IMR-90 (cell line): Measurements from ENCODE around the gene TENM4. TPM values are rescaled to one million over a fixed set of nuclear protein-coding genes. Genes with fewer than 3 reads are reported as not detected.

Source experiments
- ATAC-seq: fragments of 200-7000 bp; cut with Tn5 transposase; 2 replicates; pipeline ENCODE4 v1.9.1; 2020; ENCODE audit warnings: low read depth, mild to moderate bottlenecking, moderate library complexity
- BruUV-seq: library from RNA; stranded (reverse); fragments of 400-500 nt; replicated peaks from 2 replicates; lab custom pipeline; 2021; lab: Mats Ljungman, UMichigan
- CTCF ChIA-PET: fragments of 300-600 bp; formaldehyde crosslinking; extraction: SDS; loops from one replicate; lab custom pipeline; 2021; ENCODE audit warnings: antibody characterized with exemption; lab: Yijun Ruan, JAX
- POLR2A ChIA-PET: fragments of 300-600 bp; sonication (Branson Sonifier 250); formaldehyde crosslinking; loops from one replicate; lab custom pipeline; 2022; ENCODE audit warnings: antibody characterized with exemption; ENCODE audit not compliant: unreplicated experiment; lab: Charles Lee
- DNase-seq: peaks from one replicate; pipeline ENCODE4 v3.0.0; 2013
- H2AFZ ChIP-seq: replicated peaks from 2 replicates; pipeline ENCODE3; 2013; ENCODE audit warnings: low read length, mild to moderate bottlenecking; ENCODE audit not compliant: poor library complexity
- H2AK5ac ChIP-seq: 2 replicates; pipeline ENCODE4 v1.6.1; 2013; ENCODE audit warnings: low read depth, low read length, inconsistent platforms
- H2AK9ac ChIP-seq: replicated peaks from 2 replicates; pipeline ENCODE3; 2013; ENCODE audit warnings: mild to moderate bottlenecking, low read depth, low read length, moderate library complexity; ENCODE audit not compliant: poor library complexity
- H2BK120ac ChIP-seq: 2 replicates; pipeline ENCODE4 v1.6.1; 2013; ENCODE audit warnings: low read depth, low read length, inconsistent platforms
- H2BK15ac ChIP-seq: 3 replicates; pipeline ENCODE4 v1.6.1; 2013; ENCODE audit warnings: low read depth, low read length, inconsistent platforms
- H2BK20ac ChIP-seq: 2 replicates; pipeline ENCODE4 v1.6.1; 2013; ENCODE audit warnings: low read depth, mild to moderate bottlenecking, inconsistent platforms, low read length, moderate library complexity
- H2BK5ac ChIP-seq: 2 replicates; pipeline ENCODE4 v1.6.1; 2013; ENCODE audit warnings: mild to moderate bottlenecking, low read depth, low read length, inconsistent platforms; ENCODE audit not compliant: poor library complexity, severe bottlenecking
- H3K14ac ChIP-seq: replicated peaks from 2 replicates; pipeline ENCODE4 v1.6.1; 2013; ENCODE audit warnings: low read depth, low read length, inconsistent platforms
- H3K18ac ChIP-seq: 2 replicates; pipeline ENCODE4 v1.6.1; 2013; ENCODE audit warnings: low read depth, low read length, control low read depth
- H3K23ac ChIP-seq: 2 replicates; pipeline ENCODE4 v1.6.1; 2013; ENCODE audit warnings: low read depth, low read length, inconsistent platforms
- H3K27ac ChIP-seq: 2 replicates; pipeline ENCODE4 v1.5.1; 2013; ENCODE audit warnings: mild to moderate bottlenecking, control low read depth, low read length; ENCODE audit not compliant: insufficient read depth
- H3K27me3 ChIP-seq: 2 replicates; pipeline ENCODE4 v1.6.1; 2013; ENCODE audit warnings: low read length; ENCODE audit not compliant: control insufficient read depth, insufficient read depth
- H3K36me3 ChIP-seq: 2 replicates; pipeline ENCODE4 v1.6.1; 2013; ENCODE audit warnings: low read length, mixed read lengths; ENCODE audit not compliant: control insufficient read depth, insufficient read depth
- H3K4ac ChIP-seq: 2 replicates; pipeline ENCODE4 v1.6.1; 2013; ENCODE audit warnings: low read depth, low read length, inconsistent platforms
- H3K4me1 ChIP-seq: 2 replicates; pipeline ENCODE4 v1.6.1; 2013; ENCODE audit warnings: low read length, mixed read lengths; ENCODE audit not compliant: control insufficient read depth, insufficient read depth
- H3K4me2 ChIP-seq: 2 replicates; pipeline ENCODE4 v1.6.1; 2013; ENCODE audit warnings: low read depth, mild to moderate bottlenecking, control low read depth, low read length, moderate library complexity
- H3K4me3 ChIP-seq: 2 replicates; pipeline ENCODE4 v1.5.1; 2013; ENCODE audit warnings: low read depth, mild to moderate bottlenecking, control low read depth, low read length, moderate library complexity; ENCODE audit not compliant: insufficient read depth
- H3K56ac ChIP-seq: 2 replicates; pipeline ENCODE4 v1.6.1; 2013; ENCODE audit warnings: low read length, inconsistent platforms; ENCODE audit not compliant: insufficient read depth; ENCODE audit errors: extremely low read depth
- H3K79me1 ChIP-seq, 2 experiments: 2 replicates each; pipeline ENCODE4 v1.6.1; 2013; ENCODE audit warnings: low read length in 2 of 2, inconsistent platforms in 1 of 2, low read depth in 1 of 2
- H3K9ac ChIP-seq: 2 replicates; pipeline ENCODE4 v1.6.1; 2013; ENCODE audit warnings: low read depth, low read length, control low read depth
- H3K9me1 ChIP-seq: 2 replicates; pipeline ENCODE4 v1.6.1; 2013; ENCODE audit warnings: low read length, inconsistent platforms; ENCODE audit not compliant: insufficient read depth
- H3K9me3 ChIP-seq: 2 replicates; pipeline ENCODE4 v1.6.1; 2013; ENCODE audit warnings: low read length; ENCODE audit not compliant: control insufficient read depth, insufficient read depth
- H4K20me1 ChIP-seq: 2 replicates; pipeline ENCODE4 v1.6.1; 2013; ENCODE audit warnings: low read length, inconsistent platforms; ENCODE audit not compliant: insufficient read depth
- H4K5ac ChIP-seq: 2 replicates; pipeline ENCODE4 v1.6.1; 2013; ENCODE audit warnings: mild to moderate bottlenecking, low read depth, low read length, control low read depth
- H4K8ac ChIP-seq, 2 experiments: 2 replicates each; pipeline ENCODE4 v1.6.1; 2013; ENCODE audit warnings: low read depth in 2 of 2, low read length in 2 of 2, control low read depth in 1 of 2, inconsistent platforms in 1 of 2
- H4K91ac ChIP-seq: 2 replicates; pipeline ENCODE4 v1.6.1; 2013; ENCODE audit warnings: low read depth, low read length, inconsistent platforms; ENCODE audit not compliant: insufficient read depth
- CEBPB ChIP-seq: IDR thresholded peaks from 2 replicates; pipeline ENCODE4 v1.6.1; 2012; ENCODE audit warnings: low read depth, low read length, improper control_type of control experiment
- FOS ChIP-seq: fragments of 150-350 bp; IDR thresholded peaks from 2 replicates; pipeline ENCODE4 v1.6.1; 2016; ENCODE audit warnings: low read depth, low read length
- MAZ ChIP-seq: IDR thresholded peaks from 2 replicates; pipeline ENCODE4 v1.6.1; 2012; ENCODE audit warnings: low read depth, mild to moderate bottlenecking, low read length, improper control_type of control experiment, moderate library complexity, borderline replicate concordance
- RAD21 ChIP-seq: IDR thresholded peaks from 2 replicates; pipeline ENCODE4 v1.6.1; 2012; ENCODE audit warnings: low read length, improper control_type of control experiment
- RFX5 ChIP-seq: IDR thresholded peaks from 2 replicates; pipeline ENCODE4 v1.8.0; 2012; ENCODE audit warnings: low read depth, mild to moderate bottlenecking, low read length, moderate library complexity
- WGBS, 2 experiments: methylation state at CpG; one replicate each; pipeline versions ENCODE4 v1.1.5 to v1.1.7; 2013; ENCODE audit warnings: missing lambda C conversion rate in 2 of 2; ENCODE audit not compliant: insufficient read length in 1 of 2; ENCODE audit errors: extremely low coverage in 2 of 2; 5-methylcytosine and 5-hydroxymethylcytosine counted together
- dilution Hi-C: fragments of 300-500 bp; cut with HindIII; formaldehyde crosslinking; loops from one replicate; pipeline ENCODE4 v1.14.3; 2018; ENCODE audit warnings: low sequenced_read_pairs; ENCODE audit not compliant: unreplicated experiment
- in situ Hi-C: fragments of 300-500 bp; cut with MboI; formaldehyde crosslinking; loops from 3 replicates; pipeline ENCODE4 v1.14.3; 2019; ENCODE audit warnings: low sequenced_read_pairs, inconsistent platforms, mixed read lengths
- intact Hi-C: fragments of 100-400 bp; cut with micrococcal nuclease; formaldehyde crosslinking; loops from 2 replicates; pipeline ENCODE4 v1.10.0; 2022
- polyA plus RNA-seq, 3 experiments: library from polyadenylated mRNA; depleted of rRNA; stranded (reverse); fragments of >200 nt; gene quantifications; 2 replicates each; pipeline ENCODE4 v1.2.3, GENCODE V29; 2012; ENCODE audit warnings: low replicate concordance in 1 of 3
- total RNA-seq: library from RNA; depleted of rRNA; stranded (reverse); fragments of >200 nt; gene quantifications from 2 replicates; pipeline ENCODE4 v1.2.3, GENCODE V29; 2012
- TF ChIP-seq, protein P1 (sequence below): fragments of 150-350 bp; IDR thresholded peaks from 2 replicates; pipeline ENCODE4 v1.6.1; 2016; ENCODE audit warnings: low read depth, mild to moderate bottlenecking, low read length, moderate library complexity, borderline replicate concordance
- TF ChIP-seq, protein P2 (sequence below): fragments of 150-350 bp; IDR thresholded peaks from 2 replicates; pipeline ENCODE4 v1.6.1; 2017; ENCODE audit warnings: mild to moderate bottlenecking, antibody characterized with exemption, low read length, low read depth
- TF ChIP-seq, protein P3 (sequence below): conservative IDR thresholded peaks from 2 replicates; pipeline ENCODE4 v1.5.1; 2012; ENCODE audit warnings: mild to moderate bottlenecking, low read depth, low read length, improper control_type of control experiment

Gene TENM4
- total and polyA plus RNA-seq, 2 of the 4 experiments (the other 2 are of a cell fraction): 7.4 to 9.0 TPM

DNA sequence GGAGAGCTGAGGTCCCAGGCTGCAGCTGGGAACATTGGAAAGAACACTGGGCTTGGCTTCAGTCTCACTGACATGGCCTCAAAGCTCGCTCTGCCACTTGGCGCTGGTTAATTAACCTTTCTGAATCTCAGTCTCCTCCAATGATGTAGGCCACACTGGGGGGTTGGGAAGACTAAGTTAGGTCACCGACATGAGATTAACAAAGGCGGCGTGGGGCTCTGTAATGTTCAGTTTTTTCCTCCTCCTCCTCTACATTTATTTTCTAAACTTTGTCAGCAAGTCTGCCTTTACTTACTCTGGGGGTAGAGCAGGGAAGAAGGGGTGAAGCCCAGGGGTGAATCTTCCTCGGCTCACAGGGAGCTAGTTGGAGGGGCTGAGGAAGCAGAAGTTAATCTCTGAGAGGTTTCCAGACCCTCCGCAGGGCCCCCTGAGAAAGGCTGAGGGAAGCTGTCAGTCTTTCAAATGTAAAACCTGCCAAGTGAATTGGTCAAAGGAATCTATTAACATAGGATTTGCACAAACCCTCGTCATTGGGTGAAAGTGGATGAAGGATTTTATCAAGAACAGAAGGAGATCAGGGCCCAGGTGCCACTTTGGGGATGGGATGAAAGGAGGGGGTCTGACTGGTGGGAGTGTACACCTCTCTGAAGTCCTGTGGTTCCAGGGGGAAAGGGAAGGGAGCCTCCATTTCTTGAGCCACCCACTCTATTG lies 32.1 kb upstream of the TENM4 start:
- CTCF ChIA-PET: interaction anchor here (0.6 kb wide), 1 partner anchor 829 kb away, joined by 3 read pairs; no protein-coding TSS in a partner anchor
- DNase-seq (no peak), ATAC-seq (no peak)
- dilution Hi-C loops: no loop called here
- POLR2A ChIA-PET: no interaction called here
- H4K8ac ChIP-seq: no peak overlapping the region
- H3K23ac ChIP-seq: no peak overlapping the region
- H3K4me3 ChIP-seq: no peak overlapping the region
- 0 out of 2 replicates have a peak, but pooled peaks cover 1% of the 10 kb centered on the region for H3K9me3 ChIP-seq
- peaks cover 10% of the 10 kb centered on the region for H3K27me3 ChIP-seq
- H3K56ac ChIP-seq: no peak overlapping the region
- no peak overlapping the region for H3K4ac ChIP-seq
- H3K4me1 ChIP-seq: no peaks in the 10 kb centered on the region
- H4K5ac ChIP-seq: no peak overlapping the region
- no peak overlapping the region for H3K18ac ChIP-seq
- H3K27ac ChIP-seq: no peak overlapping the region
- H2BK20ac ChIP-seq: no peak overlapping the region
- no peak overlapping the region for H2BK120ac ChIP-seq
- no peak overlapping the region for H2AK5ac ChIP-seq
- no peak overlapping the region for H3K9ac ChIP-seq
- no peaks in the 10 kb centered on the region for H3K36me3 ChIP-seq
- 100% methylated on average over 1 of the region's 8 CpGs; no CpG with 5 or more reads in 1 of the 2 experiments for WGBS, 2 experiments
- no peak overlapping the region for H3K14ac ChIP-seq
- no peaks in the 10 kb centered on the region for H4K20me1 ChIP-seq
- H2AFZ ChIP-seq: peak overlapping the region; percentile 43
- no peaks in the 10 kb centered on the region for H3K79me1 ChIP-seq
- 0 out of 2 replicates have a peak, but pooled peaks cover 5% of the 10 kb centered on the region for H3K9me1 ChIP-seq
- no peak overlapping the region for H3K4me2 ChIP-seq
- no peak overlapping the region for H2AK9ac ChIP-seq
- TF ChIP-seq CEBPB (no peak), MAZ (no peak), FOS (no peak), RFX5 (no peak), RAD21 (no peak)
- TF ChIP-seq, protein P1, sequence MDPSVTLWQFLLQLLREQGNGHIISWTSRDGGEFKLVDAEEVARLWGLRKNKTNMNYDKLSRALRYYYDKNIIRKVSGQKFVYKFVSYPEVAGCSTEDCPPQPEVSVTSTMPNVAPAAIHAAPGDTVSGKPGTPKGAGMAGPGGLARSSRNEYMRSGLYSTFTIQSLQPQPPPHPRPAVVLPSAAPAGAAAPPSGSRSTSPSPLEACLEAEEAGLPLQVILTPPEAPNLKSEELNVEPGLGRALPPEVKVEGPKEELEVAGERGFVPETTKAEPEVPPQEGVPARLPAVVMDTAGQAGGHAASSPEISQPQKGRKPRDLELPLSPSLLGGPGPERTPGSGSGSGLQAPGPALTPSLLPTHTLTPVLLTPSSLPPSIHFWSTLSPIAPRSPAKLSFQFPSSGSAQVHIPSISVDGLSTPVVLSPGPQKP: no peak
- TF ChIP-seq, protein P2, sequence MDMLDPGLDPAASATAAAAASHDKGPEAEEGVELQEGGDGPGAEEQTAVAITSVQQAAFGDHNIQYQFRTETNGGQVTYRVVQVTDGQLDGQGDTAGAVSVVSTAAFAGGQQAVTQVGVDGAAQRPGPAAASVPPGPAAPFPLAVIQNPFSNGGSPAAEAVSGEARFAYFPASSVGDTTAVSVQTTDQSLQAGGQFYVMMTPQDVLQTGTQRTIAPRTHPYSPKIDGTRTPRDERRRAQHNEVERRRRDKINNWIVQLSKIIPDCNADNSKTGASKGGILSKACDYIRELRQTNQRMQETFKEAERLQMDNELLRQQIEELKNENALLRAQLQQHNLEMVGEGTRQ: no peak
- TF ChIP-seq, protein P3, sequence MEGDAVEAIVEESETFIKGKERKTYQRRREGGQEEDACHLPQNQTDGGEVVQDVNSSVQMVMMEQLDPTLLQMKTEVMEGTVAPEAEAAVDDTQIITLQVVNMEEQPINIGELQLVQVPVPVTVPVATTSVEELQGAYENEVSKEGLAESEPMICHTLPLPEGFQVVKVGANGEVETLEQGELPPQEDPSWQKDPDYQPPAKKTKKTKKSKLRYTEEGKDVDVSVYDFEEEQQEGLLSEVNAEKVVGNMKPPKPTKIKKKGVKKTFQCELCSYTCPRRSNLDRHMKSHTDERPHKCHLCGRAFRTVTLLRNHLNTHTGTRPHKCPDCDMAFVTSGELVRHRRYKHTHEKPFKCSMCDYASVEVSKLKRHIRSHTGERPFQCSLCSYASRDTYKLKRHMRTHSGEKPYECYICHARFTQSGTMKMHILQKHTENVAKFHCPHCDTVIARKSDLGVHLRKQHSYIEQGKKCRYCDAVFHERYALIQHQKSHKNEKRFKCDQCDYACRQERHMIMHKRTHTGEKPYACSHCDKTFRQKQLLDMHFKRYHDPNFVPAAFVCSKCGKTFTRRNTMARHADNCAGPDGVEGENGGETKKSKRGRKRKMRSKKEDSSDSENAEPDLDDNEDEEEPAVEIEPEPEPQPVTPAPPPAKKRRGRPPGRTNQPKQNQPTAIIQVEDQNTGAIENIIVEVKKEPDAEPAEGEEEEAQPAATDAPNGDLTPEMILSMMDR: no peak
- in situ Hi-C loops: no loop called here
- no peak overlapping the region for H2BK15ac ChIP-seq
- no peak overlapping the region for H4K91ac ChIP-seq
- intact Hi-C loops: no loop called here
- H2BK5ac ChIP-seq: no peak overlapping the region
- no TSS peak for BruUV-seq
